IPS-20b (cell line): ENCODE data around the gene CLDN10.

ENCODE experiments used
- H3K27ac ChIP-seq: one replicate; pipeline ENCODE4 v1.5.1; 2013; ENCODE audit warnings: low read length
- H3K27me3 ChIP-seq: 2 replicates; pipeline ENCODE4 v1.6.1; 2013; ENCODE audit warnings: mild to moderate bottlenecking, low read length, inconsistent platforms; ENCODE audit not compliant: insufficient read depth
- H3K36me3 ChIP-seq: 2 replicates; pipeline ENCODE4 v1.6.1; 2013; ENCODE audit warnings: low read depth, mild to moderate bottlenecking, inconsistent platforms, low read length, moderate library complexity; ENCODE audit not compliant: insufficient read depth
- H3K4me1 ChIP-seq: 2 replicates; pipeline ENCODE4 v1.6.1; 2013; ENCODE audit warnings: mild to moderate bottlenecking, control low read depth, inconsistent platforms, low read length, moderate library complexity; ENCODE audit not compliant: insufficient read depth
- H3K4me3 ChIP-seq: 2 replicates; pipeline ENCODE4 v1.5.1; 2013; ENCODE audit warnings: mild to moderate bottlenecking, low read length, inconsistent platforms
- H3K9ac ChIP-seq: 2 replicates; pipeline ENCODE4 v1.6.1; 2013; ENCODE audit warnings: low read depth, mild to moderate bottlenecking, inconsistent platforms, low read length, moderate library complexity
- H3K9me3 ChIP-seq: 2 replicates; pipeline ENCODE4 v1.6.1; 2013; ENCODE audit warnings: mild to moderate bottlenecking, low read depth, low read length, inconsistent platforms; ENCODE audit not compliant: insufficient read depth

Gene CLDN10

DNA sequence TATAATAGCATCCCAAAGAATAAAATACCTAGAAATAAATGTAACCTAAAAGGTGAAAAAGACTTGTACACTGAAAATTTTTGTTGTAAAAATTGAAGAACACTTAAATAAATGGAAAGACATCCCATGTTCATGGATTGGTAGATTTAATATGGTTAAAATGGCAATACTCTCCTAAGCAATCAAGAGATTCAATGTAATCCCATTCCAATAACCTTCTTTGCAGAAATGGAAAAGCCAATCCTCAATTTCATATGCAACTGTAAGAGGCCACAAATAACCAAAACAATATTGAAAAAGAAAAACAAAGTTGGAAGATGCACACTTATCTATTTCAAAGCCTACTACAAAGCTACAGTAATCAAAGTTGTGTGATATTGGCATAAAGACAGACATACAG lies 74.2 kb downstream of the CLDN10 start:
- Histone ChIP-seq H3K36me3 (peaks cover 89% of the 10 kb centered on the region), H3K4me1 (no peaks in the 10 kb centered on the region), H3K27ac (no peak overlapping the region), H3K9ac (no peak overlapping the region), H3K4me3 (no peak overlapping the region), H3K9me3 (no peaks in the 10 kb centered on the region), H3K27me3 (no peaks in the 10 kb centered on the region)

- no peaks in the 10 kb centered on the region for H3K9me3 ChIP-seq
- no peaks in the 10 kb centered on the region for H3K4me1 ChIP-seq
- no peak overlapping the region for H3K9ac ChIP-seq
- no peak overlapping the region for H3K4me3 ChIP-seq
- no peaks in the 10 kb centered on the region for H3K27me3 ChIP-seq
- H3K36me3 ChIP-seq = peaks cover 89% of the 10 kb centered on the region
- no peak overlapping the region for H3K27ac ChIP-seq
Measured at GRCh38 chr13:95627590-95627989, 75.1 kb downstream of the CLDN10 start.

DNA sequence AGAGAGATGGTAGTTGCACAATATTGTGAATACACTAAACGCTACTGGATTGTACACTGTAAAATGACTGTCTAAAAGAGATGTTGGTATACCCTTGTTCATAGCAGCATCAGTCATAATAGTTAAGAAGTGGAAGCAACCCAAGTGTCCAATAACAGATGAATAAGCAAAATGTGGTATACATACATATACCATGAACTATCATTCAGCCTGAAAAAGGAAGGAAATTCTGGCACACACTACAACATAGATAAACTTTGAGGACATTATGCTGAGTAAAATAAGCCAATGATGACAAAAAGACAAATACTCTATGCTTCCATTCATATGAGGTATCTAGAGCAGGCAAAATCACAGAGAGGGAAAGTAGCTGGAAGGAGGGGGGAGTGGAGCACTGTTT lies 76.0 kb downstream of the CLDN10 start:
- Histone ChIP-seq H3K27me3 (no peaks in the 10 kb centered on the region), H3K9me3 (no peaks in the 10 kb centered on the region), H3K9ac (no peak overlapping the region), H3K4me3 (no peak overlapping the region), H3K4me1 (no peaks in the 10 kb centered on the region), H3K27ac (no peak overlapping the region), H3K36me3 (peaks cover 88% of the 10 kb centered on the region)

DNA sequence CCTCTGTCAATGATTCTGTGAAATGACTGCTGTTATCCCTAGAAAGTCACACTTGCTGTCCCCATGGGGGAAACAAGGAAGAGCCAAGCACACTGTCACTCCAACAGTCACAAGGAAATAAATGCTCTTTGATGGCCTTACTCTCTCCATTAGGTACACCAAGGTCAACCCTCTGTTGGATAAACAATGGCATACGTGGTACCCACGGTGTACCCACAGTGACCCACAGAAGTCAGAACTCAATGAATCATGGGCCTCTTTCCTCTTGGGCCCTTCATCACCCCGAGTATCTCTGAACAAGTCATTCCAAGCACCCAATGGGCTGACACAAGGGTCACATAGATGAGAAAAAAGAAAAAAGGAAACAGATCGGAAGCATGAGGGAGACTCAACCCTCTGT lies 76.6 kb downstream of the CLDN10 start:
- no peaks in the 10 kb centered on the region for H3K9me3 ChIP-seq
- H3K9ac ChIP-seq = no peak overlapping the region
- H3K27me3 ChIP-seq = no peaks in the 10 kb centered on the region
- no peak overlapping the region for H3K27ac ChIP-seq
- H3K36me3 ChIP-seq = peaks cover 92% of the 10 kb centered on the region
- no peaks in the 10 kb centered on the region for H3K4me1 ChIP-seq
- no peak overlapping the region for H3K4me3 ChIP-seq
